H1 (cell line): ENCODE results near the gene RBM8A. TPM values are rescaled to one million over a fixed set of nuclear protein-coding genes. Genes with fewer than 3 reads are reported as not detected.

Experiments
- CTCF ChIA-PET: fragments of 300-600 bp; sonication (Branson Sonifier 250); formaldehyde crosslinking; loops from one replicate; lab custom pipeline; 2021; ENCODE audit not compliant: partially characterized antibody; lab: Charles Lee
- POLR2A ChIA-PET: fragments of 300-600 bp; sonication (Branson Sonifier 250); formaldehyde crosslinking; loops from one replicate; lab custom pipeline; 2021; ENCODE audit warnings: inconsistent platforms; ENCODE audit not compliant: partially characterized antibody; lab: Charles Lee
- DNase-seq, 2 experiments: peaks; one replicate each; pipeline versions ENCODE4 v3.0.0 to v3.0.0-alpha.2; 2010 to 2022; ENCODE audit warnings: low spot score in 2 of 2, low read depth in 1 of 2, mixed read lengths in 1 of 2
- FAIRE-seq: peaks from 2 replicates; lab custom pipeline; 2011; peaks lifted over from hg19 to GRCh38; lab: Jason Lieb, UNC
- H2AFZ ChIP-seq: 2 replicates; pipeline ENCODE4 v1.8.1; 2012; ENCODE audit warnings: low read length, inconsistent platforms
- H2AK5ac ChIP-seq: 2 replicates; pipeline ENCODE4 v1.6.1; 2013; ENCODE audit warnings: low read depth, low read length
- H2BK120ac ChIP-seq: replicated peaks from 2 replicates; pipeline ENCODE3; 2013; ENCODE audit warnings: low read depth, low read length, inconsistent platforms
- H2BK12ac ChIP-seq: 2 replicates; pipeline ENCODE4 v1.6.1; 2013; ENCODE audit warnings: low read depth, low read length
- H2BK15ac ChIP-seq: 2 replicates; pipeline ENCODE4 v1.6.1; 2013; ENCODE audit warnings: low read length
- H2BK20ac ChIP-seq: 2 replicates; pipeline ENCODE4 v1.6.1; 2013; ENCODE audit warnings: low read length
- H2BK5ac ChIP-seq: 2 replicates; pipeline ENCODE4 v1.6.1; 2013; ENCODE audit warnings: low read depth, low read length
- H3K14ac ChIP-seq: 2 replicates; pipeline ENCODE4 v1.6.1; 2013; ENCODE audit warnings: inconsistent platforms; ENCODE audit not compliant: insufficient read length
- H3K18ac ChIP-seq: 2 replicates; pipeline ENCODE4 v1.6.1; 2013; ENCODE audit warnings: low read length; ENCODE audit errors: extremely low read depth
- H3K23ac ChIP-seq: 2 replicates; pipeline ENCODE4 v1.6.1; 2013; ENCODE audit warnings: inconsistent platforms; ENCODE audit not compliant: insufficient read length
- H3K23me2 ChIP-seq: 2 replicates; pipeline ENCODE4 v1.6.1; 2013; ENCODE audit warnings: low read depth, low read length
- H3K27ac ChIP-seq: 2 replicates; pipeline ENCODE4 v1.6.1; 2011; ENCODE audit warnings: low read depth, low read length, inconsistent platforms
- H3K27me3 ChIP-seq, 4 experiments: replicated peaks in 1 of 4; 1 replicate in 1 of 4; 2 replicates in 3 of 4; pipeline versions ENCODE4 v1.6.1 to v1.8.1; 2011 to 2013; ENCODE audit warnings: low read length in 3 of 4, mild to moderate bottlenecking in 3 of 4, inconsistent platforms in 2 of 4, mixed read lengths in 2 of 4, moderate library complexity in 1 of 4; ENCODE audit not compliant: control insufficient read depth in 3 of 4, insufficient read depth in 3 of 4; ENCODE audit errors: extremely low read depth in 1 of 4
- H3K36me3 ChIP-seq, 4 experiments: 2 replicates each; pipeline versions ENCODE4 v1.6.1 to v1.8.1; 2011 to 2013; ENCODE audit warnings: mild to moderate bottlenecking in 4 of 4, low read length in 3 of 4, moderate library complexity in 2 of 4, control low read depth in 1 of 4, inconsistent platforms in 1 of 4; ENCODE audit not compliant: insufficient read depth in 4 of 4, control insufficient read depth in 2 of 4
- H3K4ac ChIP-seq: replicated peaks from 2 replicates; pipeline ENCODE3; 2013; ENCODE audit warnings: low read length, low read depth, mixed read lengths, inconsistent platforms; ENCODE audit not compliant: insufficient read length
- H3K4me1 ChIP-seq, 4 experiments: replicated peaks in 1 of 4; 1 replicate in 1 of 4; 2 replicates in 3 of 4; pipeline versions ENCODE4 v1.6.1 to v1.8.1; 2011 to 2013; ENCODE audit warnings: low read length in 3 of 4, inconsistent platforms in 2 of 4, mixed read lengths in 1 of 4; ENCODE audit not compliant: insufficient read depth in 4 of 4, control insufficient read depth in 3 of 4
- H3K4me2 ChIP-seq, 2 experiments: 2 replicates each; pipeline versions ENCODE4 v1.6.1 to v1.8.1; 2011 to 2013; ENCODE audit warnings: low read depth in 2 of 2, low read length in 2 of 2, control low read depth in 1 of 2, inconsistent platforms in 1 of 2, mild to moderate bottlenecking in 1 of 2; ENCODE audit not compliant: insufficient read depth in 1 of 2
- H3K4me3 ChIP-seq, 4 experiments: fragments of 200-600, 300-600 bp in 1 of 4; sonication (generic), shearing (Covaris generic), sonication (Bioruptor Twin) in 1 of 4; 2 replicates each; pipeline versions ENCODE4 v1.5.1 to v1.8.1; 2011 to 2016; ENCODE audit warnings: low read length in 4 of 4, low read depth in 3 of 4, control low read depth in 2 of 4, inconsistent platforms in 2 of 4, mild to moderate bottlenecking in 2 of 4, mixed read lengths in 1 of 4, moderate library complexity in 1 of 4; ENCODE audit not compliant: insufficient read depth in 2 of 4; ENCODE audit errors: extremely low read depth in 1 of 4
- H3K56ac ChIP-seq: replicated peaks from 2 replicates; pipeline ENCODE3; 2013; ENCODE audit warnings: low read depth, mild to moderate bottlenecking, mixed read lengths, low read length, inconsistent platforms; ENCODE audit not compliant: insufficient read length
- H3K79me1 ChIP-seq: 2 replicates; pipeline ENCODE4 v1.6.1; 2013; ENCODE audit warnings: low read depth, low read length, control low read depth
- H3K79me2 ChIP-seq, 2 experiments: 2 replicates each; pipeline versions ENCODE4 v1.6.1 to v1.8.1; 2012 to 2013; ENCODE audit warnings: low read length in 2 of 2, mild to moderate bottlenecking in 2 of 2, inconsistent platforms in 1 of 2; ENCODE audit not compliant: insufficient read depth in 2 of 2, control insufficient read depth in 1 of 2
- H3K9ac ChIP-seq, 4 experiments: replicated peaks in 1 of 4; 1 replicate in 1 of 4; 2 replicates in 3 of 4; pipeline versions ENCODE4 v1.6.1 to v1.8.1; 2011 to 2013; ENCODE audit warnings: low read depth in 3 of 4, low read length in 3 of 4, control low read depth in 2 of 4, mild to moderate bottlenecking in 2 of 4, moderate library complexity in 2 of 4, inconsistent platforms in 1 of 4; ENCODE audit errors: extremely low read depth in 1 of 4
- H3K9me3 ChIP-seq, 2 experiments: 2 replicates each; pipeline versions ENCODE4 v1.6.1 to v1.8.1; 2012 to 2013; ENCODE audit warnings: mild to moderate bottlenecking in 2 of 2, moderate library complexity in 2 of 2, control low read depth in 1 of 2, inconsistent platforms in 1 of 2, low read depth in 1 of 2, low read length in 1 of 2, mixed read lengths in 1 of 2; ENCODE audit not compliant: insufficient read depth in 2 of 2
- H4K20me1 ChIP-seq, 2 experiments: replicated peaks in 1 of 2; 2 replicates each; pipeline versions ENCODE3 to v1.8.1; 2011 to 2013; ENCODE audit warnings: inconsistent platforms in 2 of 2, low read length in 2 of 2, mild to moderate bottlenecking in 1 of 2; ENCODE audit not compliant: insufficient read depth in 2 of 2, control insufficient read depth in 1 of 2
- H4K5ac ChIP-seq: 2 replicates; pipeline ENCODE4 v1.6.1; 2013; ENCODE audit warnings: low read length, low read depth, mixed read lengths, inconsistent platforms; ENCODE audit not compliant: insufficient read length
- H4K8ac ChIP-seq: 2 replicates; pipeline ENCODE4 v1.8.0; 2013; ENCODE audit warnings: mild to moderate bottlenecking, moderate library complexity, low read length, inconsistent platforms; ENCODE audit not compliant: insufficient read depth; ENCODE audit errors: extremely low read depth
- H4K91ac ChIP-seq: replicated peaks from 2 replicates; pipeline ENCODE3; 2013; ENCODE audit warnings: low read length, mixed read lengths, inconsistent platforms; ENCODE audit not compliant: insufficient read length
- BCL11A ChIP-seq, 2 experiments: IDR thresholded peaks; one replicate each; pipeline ENCODE4 v1.6.1; 2011; ENCODE audit warnings: low read depth in 2 of 2, low read length in 2 of 2, mild to moderate bottlenecking in 2 of 2
- CEBPB ChIP-seq: IDR thresholded peaks from 2 replicates; pipeline ENCODE4 v1.6.1; 2012; ENCODE audit warnings: low read depth, low read length
- GABPA ChIP-seq: IDR thresholded peaks from 2 replicates; pipeline ENCODE4 v1.6.1; 2011; ENCODE audit warnings: mild to moderate bottlenecking, low read length, moderate library complexity, borderline replicate concordance; ENCODE audit not compliant: insufficient read depth
- HDAC2 ChIP-seq, 2 experiments: fragments of 300-600 bp in 1 of 2; sonication (generic) in 1 of 2; IDR thresholded peaks; 2 replicates each; pipeline ENCODE4 v1.6.1; 2011 to 2012; ENCODE audit warnings: low read depth in 2 of 2, low read length in 2 of 2, mild to moderate bottlenecking in 2 of 2, moderate library complexity in 2 of 2, borderline replicate concordance in 1 of 2, inconsistent platforms in 1 of 2
- RFX5 ChIP-seq: IDR thresholded peaks from 2 replicates; pipeline ENCODE4 v1.6.1; 2011; ENCODE audit warnings: low read depth, low read length, improper control_type of control experiment, borderline replicate concordance
- RNF2 ChIP-seq: fragments of 200-900, 300-1000 bp; sonication (generic); IDR thresholded peaks from 2 replicates; pipeline ENCODE4 v1.7.1; 2016; ENCODE audit warnings: borderline replicate concordance, low read depth, mild to moderate bottlenecking, antibody characterized with exemption, low read length; ENCODE audit not compliant: poor library complexity, severe bottlenecking; ENCODE audit errors: missing control alignments
- SUZ12 ChIP-seq: fragments of 200-600 bp; sonication (generic); IDR thresholded peaks from 2 replicates; pipeline ENCODE4 v1.6.1; 2012; ENCODE audit warnings: mild to moderate bottlenecking, inconsistent platforms, low read length, moderate library complexity, mixed read lengths
- WGBS, 2 experiments: shearing (Covaris generic) in 1 of 2; methylation state at CpG; one replicate each; pipeline versions ENCODE4 v1.1.6 to v1.1.7; 2013 to 2015; ENCODE audit warnings: low lambda C conversion rate in 2 of 2, mixed read lengths in 2 of 2, inconsistent platforms in 1 of 2, low coverage in 1 of 2, missing lambda C conversion rate in 1 of 2; ENCODE audit not compliant: insufficient replicate concordance in 2 of 2, insufficient coverage in 1 of 2, insufficient read length in 1 of 2; ENCODE audit errors: extremely low coverage in 1 of 2, missing lambda C conversion rate in 1 of 2; 5-methylcytosine and 5-hydroxymethylcytosine counted together
- polyA plus RNA-seq, 7 experiments: library from polyadenylated mRNA; depleted of rRNA in 3 of 7; stranded (reverse) in 5 of 7; unstranded in 2 of 7; fragments of >200 nt in 5 of 7; fragments of 200-250 nt in 2 of 7; gene quantifications; 1 replicate in 5 of 7; 2 replicates in 1 of 7; 4 replicates in 1 of 7; pipeline versions ENCODE4 v1.2.1 to v1.2.3, GENCODE V29; 2011 to 2013; ENCODE audit warnings: missing spikeins in 2 of 7, mixed read lengths in 2 of 7
- total RNA-seq: library from RNA; stranded (reverse); fragmentation: NEBNext Ultra II Directional; extraction: Animal tissue kit (Norgen Biotek cat#: 25700); gene quantifications from 2 replicates; pipeline ENCODE4 v1.2.1, GENCODE V29; 2021

Gene RBM8A
- total and polyA plus RNA-seq, 2 of the 8 experiments (the other 6 are each of a cell fraction or from before 2014, with no cell fraction given): 125 to 216 TPM

DNA sequence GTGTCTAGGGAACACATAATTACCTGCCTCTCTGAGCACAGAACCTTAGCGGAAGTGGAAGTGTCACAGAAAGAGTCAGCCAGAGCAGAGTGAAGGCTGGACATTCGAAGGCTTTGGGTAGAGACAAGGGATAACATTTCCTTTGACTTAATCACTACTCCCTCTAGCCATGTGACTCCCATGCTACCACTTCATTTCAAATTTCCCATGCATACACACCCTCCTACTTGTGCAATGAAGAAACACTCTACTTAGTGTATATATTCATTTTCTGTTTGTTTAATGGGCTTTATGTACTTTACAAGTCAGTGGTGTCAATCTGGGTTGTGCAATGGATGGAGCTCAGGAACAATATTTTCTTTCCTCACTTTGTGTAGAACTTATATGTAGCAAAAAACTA lies 48.6 kb downstream of the RBM8A start:
- Histone ChIP-seq H3K18ac (no peak overlapping the region), H4K20me1 (no peaks in the 10 kb centered on the region), H3K79me2 (no peaks in the 10 kb centered on the region), H2BK120ac (no peak overlapping the region), H3K36me3 (no peaks in the 10 kb centered on the region), H2BK5ac (no peak overlapping the region), H3K23me2 (no peaks in the 10 kb centered on the region), H3K79me1 (no peaks in the 10 kb centered on the region), H3K56ac (no peak overlapping the region), H4K8ac (no peak overlapping the region), H3K4ac (no peak overlapping the region), H4K5ac (no peak overlapping the region), H3K27ac (no peak overlapping the region), H2BK20ac (no peak overlapping the region), H4K91ac (no peak overlapping the region), H3K4me1 (peaks cover 0 to 10% (median 6%) of the 10 kb centered on the region in 4 experiments; a peak in 4 of 7 replicates), H2AK5ac (no peak overlapping the region), H3K23ac (no peak overlapping the region), H3K9me3 (no peaks in the 10 kb centered on the region), H3K4me2 (no peak overlapping the region), H3K14ac (no peak overlapping the region), H2BK12ac (no peak overlapping the region), H2BK15ac (no peak overlapping the region), H2AFZ (no peak overlapping the region), H3K4me3 (no peak overlapping the region), H3K9ac (no peak overlapping the region), H3K27me3 (peaks cover 0 to 6% (median 3%) of the 10 kb centered on the region in 4 experiments; a peak in 5 of 7 replicates)
- 91% methylated on average over 2 of the region's 2 CpGs; no CpG with 5 or more reads in 1 of the 2 experiments for WGBS, 2 experiments
- DNase-seq: no peak
- no peak for FAIRE-seq
- POLR2A ChIA-PET: interaction anchor here (0.8 to 2.7 kb wide), 4 partner anchors 13 to 54 kb away, joined by 3 to 10 read pairs (median 6); partner anchors contain the start of genes PIAS3 and RBM8A
- TF ChIP-seq CEBPB: no peak
- TF ChIP-seq RNF2: no peak
- TF ChIP-seq BCL11A (IDR thresholded peaks at IDR 0.05; ENCODE audit: low read depth in 2 of 2, low read length in 2 of 2): no peak
- no peak for TF ChIP-seq RFX5
- TF ChIP-seq GABPA: no peak
- no peak for TF ChIP-seq HDAC2 (IDR thresholded peaks at IDR 0.05; ENCODE audit: borderline replicate concordance in 1 of 2, low read depth in 2 of 2, low read length in 2 of 2)
- no peak for TF ChIP-seq SUZ12
- CTCF ChIA-PET: interaction anchor here (1.1 to 6.5 kb wide), 3 partner anchors 13 to 33 kb away, joined by 4 to 62 read pairs (median 30); partner anchors contain the start of gene NUDT17
